ENCODE measurements around the gene CCDC178.

GRCh38 chr18:33022370-33022769 is 418.2 kb downstream of the CCDC178 start:
- no peak for TF ChIP-seq CTCF (IDR thresholded peaks at IDR 0.05; ENCODE audit: low read depth, low read length, poor library complexity, severe bottlenecking)
- no peak for TF ChIP-seq EZH2phosphoT487 (IDR thresholded peaks at IDR 0.05; ENCODE audit: borderline replicate concordance, low read length)
